Keratinocyte (primary cell): Measurements from ENCODE around the gene HS1BP3. TPM values are rescaled to one million over a fixed set of nuclear protein-coding genes. Genes with fewer than 3 reads are reported as not detected.

Experiments
- DNase-seq: peaks from one replicate; pipeline ENCODE4 v3.0.0-alpha.2; 2011; ENCODE audit warnings: low read depth, missing footprints, low spot score
- FAIRE-seq: peaks from 2 replicates; lab custom pipeline; 2011; peaks lifted over from hg19 to GRCh38; lab: Jason Lieb, UNC
- H2AFZ ChIP-seq: 2 replicates; pipeline ENCODE4 v1.6.0; 2012; ENCODE audit warnings: low read length, control low read depth, inconsistent platforms; ENCODE audit not compliant: control insufficient read depth
- H3K27ac ChIP-seq: 2 replicates; pipeline ENCODE4 v1.5.1; 2011; ENCODE audit warnings: low read length; ENCODE audit not compliant: control insufficient read depth, insufficient read depth
- H3K27me3 ChIP-seq: 3 replicates; pipeline ENCODE4 v1.6.0; 2011; ENCODE audit warnings: low read length; ENCODE audit not compliant: control insufficient read depth, insufficient read depth; ENCODE audit errors: extremely low read depth
- H3K36me3 ChIP-seq, 2 experiments: 2 replicates in 1 of 2; 3 replicates in 1 of 2; pipeline ENCODE4 v1.5.1; 2011; ENCODE audit warnings: low read length in 2 of 2, mild to moderate bottlenecking in 1 of 2; ENCODE audit not compliant: control insufficient read depth in 2 of 2, insufficient read depth in 2 of 2; ENCODE audit errors: extremely low read depth in 1 of 2
- H3K4me1 ChIP-seq: 3 replicates; pipeline ENCODE4 v1.5.1; 2011; ENCODE audit warnings: low read length; ENCODE audit not compliant: control insufficient read depth, insufficient read depth; ENCODE audit errors: extremely low read depth
- H3K4me2 ChIP-seq: 3 replicates; pipeline ENCODE4 v1.6.0; 2011; ENCODE audit warnings: low read depth, low read length; ENCODE audit not compliant: control insufficient read depth, insufficient read depth; ENCODE audit errors: extremely low read depth
- H3K4me3 ChIP-seq, 3 experiments: fragments of 200-600 bp in 1 of 3; sonication (generic) in 1 of 3; 2 replicates in 2 of 3; 3 replicates in 1 of 3; pipeline ENCODE4 v1.5.1; 2011 to 2016; ENCODE audit warnings: low read length in 3 of 3, mild to moderate bottlenecking in 3 of 3, control low read depth in 2 of 3, inconsistent platforms in 1 of 3, low read depth in 1 of 3, mixed read lengths in 1 of 3, mixed run types in 1 of 3, moderate library complexity in 1 of 3; ENCODE audit not compliant: control insufficient read depth in 2 of 3, insufficient read depth in 2 of 3; ENCODE audit errors: extremely low read depth in 1 of 3
- H3K79me2 ChIP-seq: 2 replicates; pipeline ENCODE4 v1.6.0; 2012; ENCODE audit warnings: low read length; ENCODE audit not compliant: control insufficient read depth, insufficient read depth
- H3K9ac ChIP-seq: 3 replicates; pipeline ENCODE4 v1.6.0; 2011; ENCODE audit warnings: low read length; ENCODE audit not compliant: control insufficient read depth, insufficient read depth; ENCODE audit errors: extremely low read depth
- H3K9me1 ChIP-seq: 3 replicates; pipeline ENCODE4 v1.6.0; 2011; ENCODE audit warnings: low read length; ENCODE audit not compliant: control insufficient read depth, insufficient read depth; ENCODE audit errors: extremely low read depth
- H3K9me3 ChIP-seq: 2 replicates; pipeline ENCODE4 v1.5.1; 2012; ENCODE audit warnings: low read depth, low read length; ENCODE audit not compliant: control insufficient read depth
- H4K20me1 ChIP-seq: 3 replicates; pipeline ENCODE4 v1.6.0; 2011; ENCODE audit warnings: low read length; ENCODE audit not compliant: control insufficient read depth, insufficient read depth; ENCODE audit errors: extremely low read depth
- EZH2 ChIP-seq: IDR thresholded peaks from one replicate; pipeline ENCODE4 v1.6.1; 2012; ENCODE audit warnings: inconsistent platforms, mild to moderate bottlenecking, low read length, moderate library complexity
- dilution Hi-C: fragments of 300-500 bp; cut with MboI; formaldehyde crosslinking; loops from one replicate; pipeline ENCODE4 v1.7.0; 2020; ENCODE audit warnings: low sequenced_read_pairs; ENCODE audit not compliant: extremely low pct_ligation_motif_present
- polyA plus RNA-seq, 5 experiments: library from polyadenylated mRNA; depleted of rRNA in 3 of 5; stranded (reverse) in 3 of 5; stranded (forward) in 1 of 5; unstranded in 1 of 5; fragments of >200 nt; gene quantifications; 1 replicate in 1 of 5; 2 replicates in 3 of 5; 3 replicates in 1 of 5; pipeline versions ENCODE4 v1.2.1 to v1.2.3, GENCODE V29; 2011 to 2012; ENCODE audit warnings: missing spikeins in 2 of 5, low read depth in 1 of 5, low replicate concordance in 1 of 5
- TF ChIP-seq, protein P1 (sequence below), 3 experiments: IDR thresholded peaks in 1 of 3; conservative IDR thresholded peaks in 1 of 3; optimal IDR thresholded peaks in 1 of 3; 2 replicates in 2 of 3; 3 replicates in 1 of 3; pipeline versions ENCODE3 to v1.5.1; 2011; ENCODE audit warnings: low read length in 3 of 3, mild to moderate bottlenecking in 3 of 3, moderate library complexity in 2 of 3, control low read depth in 1 of 3, inconsistent platforms in 1 of 3; ENCODE audit not compliant: insufficient read depth in 2 of 3; ENCODE audit errors: extremely low read depth in 1 of 3

HS1BP3 gene
- polyA plus RNA-seq, 1 donor (not counting 4 experiments of a cell fraction or from before 2014, with no cell fraction given) = 18.5 TPM

DNA sequence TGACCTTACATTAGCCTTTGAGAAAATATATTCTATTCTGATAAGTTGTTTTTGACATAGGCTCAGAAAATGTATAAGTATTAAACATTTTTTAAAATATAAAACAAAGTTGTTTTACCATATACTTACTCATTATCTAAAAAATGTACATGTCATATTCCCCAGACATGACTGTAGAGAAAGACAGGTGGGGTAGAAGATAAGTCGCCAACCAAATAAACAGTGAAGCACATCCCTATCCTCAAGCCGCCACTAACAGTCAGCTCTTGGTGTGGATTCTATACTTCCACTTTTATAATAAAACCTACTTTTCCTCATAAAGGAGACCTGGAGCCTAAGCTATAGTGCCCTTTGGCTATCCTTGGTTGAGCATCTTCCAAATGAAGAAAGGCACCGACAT, 42.4 kb upstream of the HS1BP3 start:
- Histone ChIP-seq H3K4me1 (no peaks in the 10 kb centered on the region), H3K27me3 (no peaks in the 10 kb centered on the region), H3K9me1 (no peaks in the 10 kb centered on the region), H4K20me1 (no peaks in the 10 kb centered on the region), H3K36me3 (peaks cover under 1 to 3% of the 10 kb centered on the region in 2 experiments), H3K4me2 (no peak overlapping the region), H3K9me3 (no peaks in the 10 kb centered on the region), H3K79me2 (no peaks in the 10 kb centered on the region), H3K9ac (no peak overlapping the region), H2AFZ (no peak overlapping the region), H3K27ac (no peak overlapping the region), H3K4me3 (no peak overlapping the region)
- FAIRE-seq (no peak), DNase-seq (no peak)
- TF ChIP-seq, protein P1, sequence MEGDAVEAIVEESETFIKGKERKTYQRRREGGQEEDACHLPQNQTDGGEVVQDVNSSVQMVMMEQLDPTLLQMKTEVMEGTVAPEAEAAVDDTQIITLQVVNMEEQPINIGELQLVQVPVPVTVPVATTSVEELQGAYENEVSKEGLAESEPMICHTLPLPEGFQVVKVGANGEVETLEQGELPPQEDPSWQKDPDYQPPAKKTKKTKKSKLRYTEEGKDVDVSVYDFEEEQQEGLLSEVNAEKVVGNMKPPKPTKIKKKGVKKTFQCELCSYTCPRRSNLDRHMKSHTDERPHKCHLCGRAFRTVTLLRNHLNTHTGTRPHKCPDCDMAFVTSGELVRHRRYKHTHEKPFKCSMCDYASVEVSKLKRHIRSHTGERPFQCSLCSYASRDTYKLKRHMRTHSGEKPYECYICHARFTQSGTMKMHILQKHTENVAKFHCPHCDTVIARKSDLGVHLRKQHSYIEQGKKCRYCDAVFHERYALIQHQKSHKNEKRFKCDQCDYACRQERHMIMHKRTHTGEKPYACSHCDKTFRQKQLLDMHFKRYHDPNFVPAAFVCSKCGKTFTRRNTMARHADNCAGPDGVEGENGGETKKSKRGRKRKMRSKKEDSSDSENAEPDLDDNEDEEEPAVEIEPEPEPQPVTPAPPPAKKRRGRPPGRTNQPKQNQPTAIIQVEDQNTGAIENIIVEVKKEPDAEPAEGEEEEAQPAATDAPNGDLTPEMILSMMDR (optimal IDR thresholded peaks at IDR 0.05 in 1 of 3, IDR thresholded peaks at IDR 0.05 in 1 of 3, conservative IDR thresholded peaks at IDR 0.05 in 1 of 3; ENCODE audit: extremely low read depth in 1 of 3, insufficient read depth in 2 of 3, low read length in 3 of 3) = no peak
- TF ChIP-seq EZH2 = no peak
- dilution Hi-C loops = no loop called here

DNA sequence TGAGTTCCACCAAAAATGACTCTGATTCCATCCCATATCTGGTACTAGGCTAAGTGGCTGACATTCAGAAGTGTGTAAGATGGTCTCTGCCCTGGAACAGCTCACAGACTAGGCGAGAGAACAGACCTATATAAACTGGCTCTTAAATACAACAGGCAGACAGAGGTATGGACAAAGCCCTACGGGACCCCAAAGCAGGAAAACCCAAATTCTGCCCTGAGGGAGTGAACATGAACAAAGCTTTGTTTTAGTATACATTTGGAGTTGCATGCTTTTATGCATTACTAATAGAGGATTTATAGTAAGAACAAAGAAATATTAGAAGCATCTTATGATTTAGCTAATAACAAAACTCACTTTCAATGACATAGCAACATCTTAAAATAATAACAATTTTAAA, 41.2 kb upstream of the HS1BP3 start:
- Histone ChIP-seq H3K27ac (no peak overlapping the region), H4K20me1 (no peaks in the 10 kb centered on the region), H3K4me1 (no peaks in the 10 kb centered on the region), H3K4me3 (no peak overlapping the region), H3K36me3 (peaks cover 3% of the 10 kb centered on the region in 2 experiments), H3K27me3 (no peaks in the 10 kb centered on the region), H3K79me2 (no peaks in the 10 kb centered on the region), H3K9me3 (no peaks in the 10 kb centered on the region), H3K4me2 (no peak overlapping the region), H2AFZ (no peak overlapping the region), H3K9me1 (no peaks in the 10 kb centered on the region), H3K9ac (no peak overlapping the region)
- no peak for TF ChIP-seq EZH2
- TF ChIP-seq, protein P1 (optimal IDR thresholded peaks at IDR 0.05 in 1 of 3, IDR thresholded peaks at IDR 0.05 in 1 of 3, conservative IDR thresholded peaks at IDR 0.05 in 1 of 3; ENCODE audit: extremely low read depth in 1 of 3, insufficient read depth in 2 of 3, low read length in 3 of 3) = no peak
- no peak for DNase-seq
- dilution Hi-C loops = no loop called here
- no peak for FAIRE-seq
